ENCODE data around the gene MGST3.

DNA sequence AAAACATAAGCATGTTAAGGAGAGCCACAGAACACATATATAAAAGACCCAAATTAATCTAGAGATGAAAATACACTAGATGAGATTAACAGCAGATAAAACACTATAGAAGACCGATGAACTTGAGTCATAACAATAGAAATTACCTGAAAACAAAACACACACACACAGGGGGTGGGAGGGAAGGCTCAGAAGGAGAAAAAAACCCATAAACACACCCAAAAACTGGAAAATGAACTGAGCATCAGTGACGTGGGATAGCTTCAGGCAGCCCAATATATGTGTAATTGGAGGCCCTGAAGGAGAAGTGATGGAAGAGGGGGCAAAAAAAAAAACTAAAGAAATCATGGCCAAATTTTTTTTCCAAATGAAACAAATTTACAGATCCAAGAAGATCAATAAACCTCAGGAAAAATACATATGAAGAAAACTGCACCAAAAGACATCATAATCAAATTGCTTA lies 56.0 kb downstream of the MGST3 start:
- TF ChIP-seq, protein P1, sequence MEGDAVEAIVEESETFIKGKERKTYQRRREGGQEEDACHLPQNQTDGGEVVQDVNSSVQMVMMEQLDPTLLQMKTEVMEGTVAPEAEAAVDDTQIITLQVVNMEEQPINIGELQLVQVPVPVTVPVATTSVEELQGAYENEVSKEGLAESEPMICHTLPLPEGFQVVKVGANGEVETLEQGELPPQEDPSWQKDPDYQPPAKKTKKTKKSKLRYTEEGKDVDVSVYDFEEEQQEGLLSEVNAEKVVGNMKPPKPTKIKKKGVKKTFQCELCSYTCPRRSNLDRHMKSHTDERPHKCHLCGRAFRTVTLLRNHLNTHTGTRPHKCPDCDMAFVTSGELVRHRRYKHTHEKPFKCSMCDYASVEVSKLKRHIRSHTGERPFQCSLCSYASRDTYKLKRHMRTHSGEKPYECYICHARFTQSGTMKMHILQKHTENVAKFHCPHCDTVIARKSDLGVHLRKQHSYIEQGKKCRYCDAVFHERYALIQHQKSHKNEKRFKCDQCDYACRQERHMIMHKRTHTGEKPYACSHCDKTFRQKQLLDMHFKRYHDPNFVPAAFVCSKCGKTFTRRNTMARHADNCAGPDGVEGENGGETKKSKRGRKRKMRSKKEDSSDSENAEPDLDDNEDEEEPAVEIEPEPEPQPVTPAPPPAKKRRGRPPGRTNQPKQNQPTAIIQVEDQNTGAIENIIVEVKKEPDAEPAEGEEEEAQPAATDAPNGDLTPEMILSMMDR (IDR thresholded peaks at IDR 0.05), result no peak
- TF ChIP-seq EP300 (IDR thresholded peaks at IDR 0.05) (no peak), POLR2A (IDR thresholded peaks at IDR 0.05) (no peak), POLR2AphosphoS5 (IDR thresholded peaks at IDR 0.05) (no peak)

Measured in suprapubic skin (tissue), 4 donors.